ENCODE results near the gene NOD2.

NOD2 gene

GRCh38 chr16:50742576-50743200 is 49.3 kb downstream of the NOD2 start:
- no peak for DNase-seq (ENCODE audit: low read depth in 2 of 2)

- no peak for DNase-seq (ENCODE audit: low read depth in 2 of 2)
Observed at GRCh38 chr16:50743581-50744225, 50.3 kb downstream of the NOD2 start.

- no peak for DNase-seq (ENCODE audit: low read depth in 2 of 2)
Observed at GRCh38 chr16:50744881-50745280, 51.5 kb downstream of the NOD2 start.

DNA sequence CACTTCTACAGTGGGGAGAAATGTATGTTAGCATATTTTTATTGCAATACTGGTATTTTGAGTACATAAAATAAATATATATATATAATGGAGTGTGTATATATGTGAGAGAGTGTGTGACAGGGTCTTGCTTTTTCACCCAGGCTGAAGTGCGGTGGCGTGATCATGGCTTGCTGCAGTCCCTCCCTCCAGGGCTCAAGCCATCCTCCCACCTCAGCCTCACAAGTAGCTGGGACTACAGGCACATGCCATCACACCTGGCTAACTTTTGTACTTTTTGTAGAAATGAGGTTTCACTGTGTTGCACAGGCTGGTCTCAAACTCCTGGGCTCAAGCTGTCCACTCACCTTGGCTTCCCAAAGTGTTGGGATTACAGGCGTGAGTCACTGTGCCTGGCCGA is 52.5 kb downstream of the NOD2 start:
- DNase-seq (ENCODE audit: low read depth in 2 of 2), result no peak

DNA sequence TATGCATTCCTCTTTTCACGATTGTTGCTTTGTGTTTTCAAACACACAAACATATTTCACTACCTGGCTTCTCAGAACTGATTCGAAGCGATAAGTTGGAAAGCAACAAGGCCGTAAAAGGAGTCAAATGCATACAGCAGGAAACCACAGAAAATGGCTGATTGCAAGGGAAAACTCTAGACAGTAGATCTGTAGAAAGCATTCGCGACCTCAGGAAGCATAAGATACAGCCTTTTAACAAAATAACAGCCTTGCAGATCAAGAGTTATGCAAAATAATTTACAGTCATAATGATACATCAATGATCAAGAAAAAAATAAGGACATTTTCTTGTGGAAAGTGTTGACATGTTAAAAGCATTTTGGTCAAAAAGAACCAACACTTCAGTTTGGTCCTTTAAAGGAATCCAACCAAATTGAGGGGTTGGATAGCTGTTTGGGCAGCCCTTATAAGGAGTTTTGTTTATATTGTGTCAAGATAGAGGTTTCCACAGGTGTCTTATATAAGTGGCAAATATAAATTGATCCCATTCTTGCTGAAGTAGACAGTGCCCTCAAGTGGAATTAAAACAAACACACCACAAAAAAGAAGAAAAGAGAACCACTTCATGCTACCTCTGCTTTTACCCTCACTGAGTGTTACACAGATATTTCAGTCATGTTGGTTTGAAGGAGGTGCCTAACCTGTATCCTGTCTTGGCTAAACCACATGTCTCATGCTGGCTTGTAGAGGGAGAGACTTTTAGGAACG is 54.0 kb downstream of the NOD2 start:
- DNase-seq (ENCODE audit: low read depth in 2 of 2), result no peak

DNA sequence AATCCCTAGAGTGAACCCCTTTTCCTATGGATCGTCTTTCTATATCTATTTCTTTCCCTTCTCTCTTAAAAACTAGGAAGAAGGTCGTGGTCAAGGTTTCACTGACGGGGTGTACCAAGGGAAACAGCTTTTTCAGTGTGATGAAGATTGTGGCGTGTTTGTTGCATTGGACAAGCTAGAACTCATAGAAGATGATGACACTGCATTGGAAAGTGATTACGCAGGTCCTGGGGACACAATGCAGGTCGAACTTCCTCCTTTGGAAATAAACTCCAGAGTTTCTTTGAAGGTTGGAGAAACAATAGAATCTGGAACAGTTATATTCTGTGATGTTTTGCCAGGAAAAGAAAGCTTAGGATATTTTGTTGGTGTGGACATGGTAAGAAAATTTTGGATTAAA is 58.1 kb downstream of the NOD2 start:
- DNase-seq (ENCODE audit: low read depth in 2 of 2), result no peak

DNA sequence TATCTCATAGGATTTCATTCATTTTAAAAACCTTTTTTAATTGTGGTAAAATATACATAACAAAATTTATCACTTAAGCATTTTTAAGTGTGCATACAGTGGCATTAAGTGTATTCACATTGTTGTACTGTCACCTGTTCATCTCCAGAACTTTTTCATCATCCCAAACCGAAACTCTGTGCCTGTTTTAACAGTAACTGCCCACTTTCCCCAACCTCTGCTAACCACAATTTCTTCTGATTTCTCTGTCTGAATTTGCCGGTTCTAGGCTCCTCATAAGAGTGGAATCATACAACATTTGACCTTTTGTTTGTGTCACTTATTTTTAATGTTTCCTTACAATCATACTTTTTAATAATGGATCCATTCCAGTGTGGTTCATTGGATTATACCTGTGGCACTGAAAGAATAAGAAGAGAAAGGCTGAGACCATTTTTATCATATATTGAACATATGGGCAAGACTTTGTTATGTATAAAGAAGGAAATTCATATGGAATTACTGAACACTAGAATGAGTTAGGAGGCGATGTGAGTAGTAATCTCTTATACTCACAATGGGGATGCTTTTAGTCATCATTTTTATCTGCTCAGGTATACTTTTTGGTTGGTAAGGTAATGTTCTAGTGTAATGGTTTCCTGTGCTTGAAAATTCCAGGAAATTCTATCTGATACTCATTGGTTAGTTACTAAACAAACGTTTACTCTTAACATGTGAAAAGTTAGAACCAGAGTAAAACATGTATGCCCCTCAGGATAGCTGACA is 59.2 kb downstream of the NOD2 start:
- DNase-seq (ENCODE audit: low read depth in 2 of 2), result no peak

DNA sequence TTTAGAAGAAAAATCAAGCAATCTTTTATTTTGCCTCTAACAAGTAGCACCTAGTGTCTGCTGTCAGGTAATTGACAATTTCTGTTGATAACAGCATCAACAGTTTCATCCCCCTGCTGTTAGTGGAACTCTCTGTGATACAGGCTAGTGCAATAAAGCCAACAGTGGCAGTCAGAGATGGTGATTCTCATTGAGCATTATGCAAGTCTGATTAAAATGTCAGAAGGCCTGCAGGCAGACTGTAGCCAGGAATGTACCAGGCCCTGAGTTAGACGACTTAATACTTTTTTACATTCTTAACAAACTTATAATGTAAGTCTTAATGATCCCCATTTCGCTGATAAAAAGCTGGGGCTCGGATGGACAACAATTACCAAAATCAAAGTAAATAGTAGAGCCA is 63.1 kb downstream of the NOD2 start:
- DNase-seq (ENCODE audit: low read depth in 2 of 2), result no peak

- no peak for DNase-seq (ENCODE audit: low read depth in 2 of 2)
Observed at GRCh38 chr16:50761267-50761666, 67.9 kb downstream of the NOD2 start.

DNA sequence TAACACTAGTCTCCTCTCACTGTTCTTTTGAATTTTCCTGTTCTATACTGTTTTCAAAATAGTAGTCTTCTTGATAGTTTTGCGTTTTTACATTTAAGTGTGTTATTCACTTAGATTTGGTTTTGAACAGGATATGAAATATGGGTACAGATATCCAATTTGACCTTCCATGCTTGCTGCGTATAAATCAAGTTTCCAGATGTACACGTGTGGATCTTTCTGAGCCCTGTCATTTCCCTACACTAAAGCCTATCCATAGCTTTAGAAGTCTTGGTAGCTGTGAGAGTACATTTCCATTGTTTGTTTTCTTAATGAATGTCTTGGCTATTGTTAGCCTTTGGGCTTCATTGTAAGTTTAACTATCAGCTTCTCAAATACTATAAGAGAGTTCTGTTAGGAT is 68.8 kb downstream of the NOD2 start:
- no peak for DNase-seq (ENCODE audit: low read depth in 2 of 2)

DNA sequence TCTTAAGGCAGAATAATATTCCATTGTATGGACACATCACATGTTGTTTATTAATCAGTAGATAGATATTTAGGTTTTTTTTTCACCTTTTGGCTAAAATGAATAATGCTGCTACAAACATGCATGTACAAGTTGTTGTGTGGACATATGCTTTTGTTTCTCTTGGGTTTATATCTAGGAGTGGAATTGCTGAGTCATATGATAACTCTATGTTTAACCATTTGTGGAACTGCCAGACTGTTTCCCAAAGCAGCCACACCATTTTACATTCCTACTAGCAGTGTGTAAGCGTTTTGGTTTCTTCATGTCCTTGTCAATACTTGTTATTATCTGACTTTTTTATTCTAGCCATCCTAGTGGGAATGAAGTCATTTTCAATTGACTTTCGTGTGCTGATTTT is 69.8 kb downstream of the NOD2 start:
- DNase-seq (ENCODE audit: low read depth in 2 of 2), result no peak

GRCh38 chr16:50765260-50765659 is 71.9 kb downstream of the NOD2 start:
- no peak for DNase-seq (ENCODE audit: low read depth in 2 of 2)

GRCh38 chr16:50765861-50766260 is 72.5 kb downstream of the NOD2 start:
- DNase-seq (ENCODE audit: low read depth in 2 of 2), result no peak

- DNase-seq (ENCODE audit: low read depth in 2 of 2), result no peak
Observed at GRCh38 chr16:50767197-50767596, 73.8 kb downstream of the NOD2 start.

DNA sequence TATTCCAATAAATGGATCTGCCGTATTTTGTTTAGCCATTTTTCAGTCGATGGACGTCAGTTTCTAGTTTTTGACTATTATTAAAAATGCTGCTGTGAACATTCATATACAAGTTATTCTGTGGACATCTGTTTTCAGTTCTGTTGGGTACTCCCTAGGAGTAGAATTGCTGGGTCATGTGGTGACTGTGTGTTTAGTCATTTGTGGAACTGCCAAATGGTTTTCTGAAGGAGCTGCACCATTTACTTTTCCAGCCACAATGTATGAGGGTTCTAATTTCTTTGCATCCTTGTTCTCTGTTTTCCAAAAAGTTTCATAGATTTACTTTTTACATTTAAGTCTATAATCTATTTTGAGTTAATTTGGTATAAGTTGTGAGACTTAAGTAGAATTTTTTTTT is 78.0 kb downstream of the NOD2 start:
- DNase-seq (ENCODE audit: low read depth in 2 of 2), result no peak

- DNase-seq (ENCODE audit: low read depth in 2 of 2), result no peak
Observed at GRCh38 chr16:50774405-50774804, 81.0 kb downstream of the NOD2 start.

DNA sequence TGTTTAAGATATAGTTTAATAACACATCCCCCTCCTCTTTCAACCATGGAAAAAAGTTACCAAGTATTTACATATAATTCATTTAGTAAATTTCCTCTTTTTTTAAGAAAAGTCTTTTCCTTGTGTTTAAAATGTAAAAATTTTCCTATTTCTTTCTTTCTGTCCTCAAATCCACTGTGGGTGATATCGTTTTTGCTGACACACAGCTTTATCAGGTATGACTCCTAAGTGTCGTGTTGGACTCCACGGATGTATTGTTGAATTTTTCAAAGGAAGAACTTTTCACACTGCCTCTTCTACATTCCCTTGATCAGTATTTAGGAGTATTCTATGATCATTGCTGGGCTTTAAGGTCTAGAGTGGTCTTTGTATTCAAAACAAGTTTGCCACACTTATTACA is 81.6 kb downstream of the NOD2 start:
- DNase-seq (ENCODE audit: low read depth in 2 of 2), result no peak

- DNase-seq (ENCODE audit: low read depth in 2 of 2), result no peak
Observed at GRCh38 chr16:50776037-50776436, 82.6 kb downstream of the NOD2 start.

GRCh38 chr16:50778284-50779163 is 85.1 kb downstream of the NOD2 start:
- DNase-seq (ENCODE audit: low read depth in 2 of 2), result no peak

DNA sequence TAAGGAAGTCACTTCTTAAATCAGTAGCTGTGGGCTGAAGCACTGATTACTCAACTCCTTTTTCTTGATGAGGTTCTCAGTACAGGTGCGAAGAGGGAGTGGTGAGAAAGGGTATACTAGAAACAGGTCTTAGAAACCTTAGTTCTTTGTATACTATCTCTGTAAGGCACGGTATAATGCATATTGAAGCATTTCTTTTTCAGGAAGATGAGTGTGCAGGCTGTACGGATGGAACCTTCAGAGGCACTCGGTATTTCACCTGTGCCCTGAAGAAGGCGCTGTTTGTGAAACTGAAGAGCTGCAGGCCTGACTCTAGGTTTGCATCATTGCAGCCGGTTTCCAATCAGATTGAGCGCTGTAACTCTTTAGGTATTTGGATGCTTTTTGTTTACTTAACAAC is 87.6 kb downstream of the NOD2 start:
- DNase-seq (ENCODE audit: low read depth in 2 of 2), result no peak

DNA sequence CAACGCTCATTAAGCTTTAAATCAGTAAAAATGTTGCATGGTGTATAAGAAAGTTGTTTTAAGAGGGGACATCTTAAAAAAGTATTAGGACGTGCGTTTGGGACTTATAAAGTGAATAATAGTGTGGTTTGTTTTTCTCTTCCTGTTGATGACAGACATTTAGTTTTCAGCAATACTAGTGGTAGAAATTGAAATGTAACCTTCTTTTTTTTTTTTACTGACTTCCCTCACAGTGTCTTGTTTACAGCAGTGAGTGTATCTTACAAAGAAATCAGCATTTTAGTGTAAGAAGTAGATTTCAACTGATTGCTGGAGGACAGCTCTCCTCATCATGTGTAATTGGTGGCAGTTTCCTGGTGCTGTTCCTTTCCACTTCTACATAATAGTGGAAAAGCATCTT is 88.1 kb downstream of the NOD2 start:
- no peak for DNase-seq (ENCODE audit: low read depth in 2 of 2)
